NCI-H345 treated with DMSO at 0.1 percent for 48 hours (cell line): Measurements from ENCODE around the gene CD28.
"Not testable (repeated sequence)": the region's sequence is repeated elsewhere in the genome, so short reads cannot be mapped to it uniquely, and the experiment has no call there.

Experiments
- DNase-seq: peaks from one replicate; lab custom pipeline; 2025; ENCODE audit not compliant: unreplicated experiment; lab: John Stamatoyannopoulos, UW

CD28 gene

DNA sequence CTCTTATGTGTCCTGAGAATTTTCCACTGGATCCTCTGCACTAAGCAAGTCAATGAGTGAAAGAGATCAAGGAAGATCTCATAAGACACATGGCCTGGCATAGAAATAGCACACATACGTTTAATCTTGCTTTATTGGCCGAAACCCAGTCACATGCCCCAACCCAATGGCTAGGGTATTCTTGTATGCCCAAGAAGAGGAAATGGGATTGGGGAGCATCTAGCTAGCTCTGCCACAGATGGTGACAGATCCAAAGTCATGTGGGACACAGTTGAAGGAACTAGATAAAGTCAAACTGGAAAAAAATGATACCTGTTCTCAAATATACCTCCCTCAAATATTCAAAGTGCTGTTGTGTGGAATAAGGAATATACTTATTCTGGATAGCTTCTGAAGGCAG lies 74.7 kb downstream of the CD28 start:
- no peak for DNase-seq

DNA sequence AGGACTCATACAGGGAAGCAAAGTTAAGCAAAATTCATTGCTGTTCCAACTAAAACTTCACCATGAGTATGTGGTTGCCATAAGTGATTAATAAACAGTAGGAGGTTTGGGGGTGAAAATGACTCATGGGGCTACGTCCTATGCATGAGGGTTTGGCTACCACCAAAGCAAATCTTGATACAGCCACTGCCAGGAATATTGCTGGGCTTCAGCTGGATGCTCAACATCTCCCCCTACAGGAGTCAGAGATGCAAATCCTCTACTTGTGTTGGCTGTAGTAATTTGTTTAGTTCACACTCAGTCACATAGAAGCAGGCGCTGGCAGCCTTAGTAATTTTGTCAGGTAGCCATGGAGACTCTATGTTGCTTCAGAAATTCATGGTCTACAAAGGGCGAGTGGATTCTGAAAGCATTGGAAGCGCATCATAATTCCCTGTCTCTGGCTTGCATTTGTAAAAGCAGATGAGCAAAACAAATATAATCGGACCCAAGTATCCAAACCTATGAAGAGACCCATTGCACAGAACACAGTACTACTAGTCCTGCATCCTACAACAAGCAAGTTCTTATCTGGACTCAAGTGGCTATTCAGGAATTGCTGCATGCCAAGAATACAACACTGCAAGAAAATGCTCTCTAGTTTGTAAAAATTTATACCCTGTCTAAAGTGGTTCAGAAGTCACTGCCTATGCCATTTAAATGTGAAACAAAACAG lies 76.0 kb downstream of the CD28 start:
- DNase-seq: no peak

GRCh38 chr2:203783496-203784203 lies 77.2 kb downstream of the CD28 start:
- no peak for DNase-seq

DNA sequence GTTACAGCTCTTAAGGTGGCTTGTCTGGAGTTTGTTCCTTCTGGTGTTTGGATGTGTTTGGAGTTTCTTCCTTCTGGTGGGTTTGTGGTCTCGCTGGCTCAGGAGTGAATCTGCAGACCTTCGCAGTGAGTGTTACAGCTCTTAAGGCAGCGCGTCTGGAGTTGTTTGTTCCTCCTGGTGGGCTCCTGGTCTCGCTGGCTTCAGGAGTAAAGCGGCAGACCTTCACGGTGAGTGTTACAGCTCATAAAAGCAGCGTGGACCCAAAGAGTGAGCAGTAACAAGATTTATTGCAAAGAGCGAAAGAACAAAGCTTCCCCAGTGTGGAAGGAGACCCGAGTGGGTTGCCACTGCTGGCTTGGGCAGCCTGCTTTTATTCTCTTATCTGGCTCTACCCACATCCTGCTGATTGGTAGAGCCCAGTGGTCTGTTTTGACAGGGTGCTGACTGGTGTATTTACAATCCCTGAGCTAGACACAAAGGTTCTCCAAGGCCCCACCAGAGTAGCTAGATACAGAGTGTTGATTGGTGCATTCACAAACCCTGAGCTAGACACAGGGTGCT lies 78.4 kb downstream of the CD28 start:
- not testable (repeated sequence) for DNase-seq

DNA sequence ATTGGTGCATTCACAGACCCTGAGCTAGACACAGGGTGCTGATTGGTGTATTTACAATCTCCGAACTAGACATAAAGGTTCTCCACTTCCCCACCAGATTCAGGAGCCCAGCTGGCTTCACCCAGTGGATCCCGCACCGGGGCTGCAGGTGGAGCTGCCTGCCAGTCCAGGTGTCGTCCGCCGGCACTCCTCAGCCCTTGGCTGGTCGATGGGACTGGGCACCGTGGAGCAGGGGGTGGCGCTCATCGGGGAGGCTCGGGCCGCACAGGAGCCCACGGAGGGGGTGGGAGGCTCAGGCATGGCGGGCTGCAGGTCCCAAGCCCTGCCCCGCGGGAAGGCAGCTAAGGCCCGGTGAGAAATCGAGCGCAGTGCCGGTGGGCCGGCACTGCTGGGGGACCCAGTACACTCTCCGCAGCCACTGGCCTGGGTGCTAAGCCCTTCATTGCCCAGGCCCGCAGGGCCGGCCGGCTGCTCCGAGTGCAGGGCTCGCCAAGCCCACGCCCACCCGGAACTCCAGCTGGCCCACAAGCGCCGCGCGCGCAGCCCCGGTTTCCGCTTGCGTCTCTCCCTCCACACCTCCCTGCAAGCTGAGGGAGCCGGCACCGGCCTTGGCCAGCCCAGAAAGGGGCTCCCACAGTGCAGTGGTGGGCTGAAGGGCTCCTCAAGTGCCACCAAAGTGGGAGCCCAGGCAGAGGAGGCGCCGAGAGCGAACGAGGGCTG lies 79.1 kb downstream of the CD28 start:
- DNase-seq: not testable (repeated sequence)

GRCh38 chr2:203786549-203787351 lies 80.3 kb downstream of the CD28 start:
- DNase-seq: peak; percentile 71

- DNase-seq: no peak
Observed at GRCh38 chr2:203787979-203788378, 81.5 kb downstream of the CD28 start.
